Fibroblast of villous mesenchyme (primary cell): ENCODE measurements around the gene SRP9. TPM values are rescaled to one million over a fixed set of nuclear protein-coding genes. Genes with fewer than 3 reads are reported as not detected.

ENCODE experiments used
- DNase-seq: peaks from one replicate; pipeline ENCODE4 v3.0.0-alpha.2; 2010; ENCODE audit warnings: low read depth
- H3K4me3 ChIP-seq: 2 replicates; pipeline ENCODE4 v1.5.1; 2011; ENCODE audit warnings: low read depth, mild to moderate bottlenecking, low read length
- CTCF ChIP-seq: IDR thresholded peaks from 2 replicates; pipeline ENCODE4 v1.5.1; 2012; ENCODE audit warnings: low read depth, mild to moderate bottlenecking, low read length; ENCODE audit not compliant: insufficient read depth
- total RNA-seq: library from RNA; depleted of rRNA; stranded (reverse); fragments of >200 nt; gene quantifications from 2 replicates; pipeline ENCODE4 v1.2.3, GENCODE V29; 2012

The SRP9 gene
- total RNA-seq, 1 donor: 232 TPM

GRCh38 chr1:225770561-225771248, 6.9 kb upstream of the SRP9 start:
- peak; percentile 76 for DNase-seq
- peak; percentile 2 for TF ChIP-seq CTCF
- no peak overlapping the region for H3K4me3 ChIP-seq

- no peak for DNase-seq
- H3K4me3 ChIP-seq: no peak overlapping the region
- TF ChIP-seq CTCF: no peak
Observed at GRCh38 chr1:225771661-225772322, 5.8 kb upstream of the SRP9 start.

DNA sequence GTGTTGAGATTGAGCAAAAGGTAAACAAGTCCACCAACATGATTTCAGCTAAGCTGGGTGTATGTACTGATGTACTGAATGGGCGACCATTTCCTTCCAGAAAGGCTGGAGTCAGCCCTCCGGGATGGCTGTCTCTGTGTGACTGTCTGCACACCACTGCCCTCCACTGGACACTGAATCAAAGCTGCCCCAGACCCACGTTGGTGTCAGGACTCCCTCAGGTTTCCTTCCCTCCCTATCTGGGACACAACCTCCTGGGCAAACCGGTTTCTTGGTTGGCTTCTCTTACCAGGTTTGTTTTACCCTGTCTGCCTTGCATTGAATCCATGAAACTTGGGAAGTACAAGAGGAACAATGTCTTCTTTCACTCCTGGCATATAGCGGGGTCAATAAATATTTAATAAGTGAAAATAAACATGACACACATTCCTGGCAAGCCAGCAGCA, 5.3 kb upstream of the SRP9 start:
- H3K4me3 ChIP-seq: no peak overlapping the region
- peak; percentile 94 for DNase-seq
- peak; percentile 92 for TF ChIP-seq CTCF

- DNase-seq: peak; percentile 75
- no peak for TF ChIP-seq CTCF
- no peak overlapping the region for H3K4me3 ChIP-seq
Observed at GRCh38 chr1:225772848-225773247, 4.8 kb upstream of the SRP9 start.

DNA sequence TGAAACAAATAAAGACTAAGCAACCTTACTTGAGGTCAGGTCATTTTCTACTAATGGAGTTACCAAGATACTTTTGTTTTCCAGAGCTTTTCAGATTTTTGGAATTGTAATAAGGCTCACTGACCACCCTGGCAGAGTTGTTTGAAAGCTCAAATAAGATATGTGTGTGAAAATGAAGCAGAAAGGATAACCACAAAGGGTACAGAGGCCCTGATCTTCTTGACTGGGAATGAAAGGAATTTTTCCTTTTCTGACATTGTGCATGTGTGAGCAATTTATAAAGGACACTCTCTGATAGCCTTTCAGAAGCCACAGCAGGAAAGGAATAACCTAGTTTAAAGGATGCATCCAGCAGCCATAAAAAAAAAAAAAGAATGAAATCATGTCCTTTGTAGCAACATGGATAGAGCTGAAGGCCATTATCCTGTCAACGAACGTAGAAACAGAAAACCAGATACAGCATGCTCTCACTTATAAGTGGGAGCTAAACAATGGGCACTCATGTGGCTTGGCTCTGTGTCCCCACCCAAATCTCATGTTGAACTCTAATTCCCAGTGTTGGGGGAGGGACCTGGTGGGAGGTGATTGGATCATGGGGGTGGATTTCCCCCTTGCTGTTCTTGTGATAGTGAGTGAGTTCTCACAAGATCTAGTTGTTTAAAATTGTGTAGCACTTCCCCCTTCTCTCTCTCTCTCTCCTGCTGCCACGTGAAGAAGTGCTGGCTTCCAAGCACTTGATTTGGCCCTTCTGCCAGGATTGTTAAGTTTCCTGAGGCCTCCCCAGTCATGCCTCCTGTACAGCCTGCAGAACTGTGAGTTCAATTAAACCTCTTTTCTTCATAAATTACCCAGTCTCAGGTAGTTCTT, 3.1 kb upstream of the SRP9 start:
- peak; percentile 59 for DNase-seq
- no peak overlapping the region for H3K4me3 ChIP-seq
- TF ChIP-seq CTCF: no peak

- H3K4me3 ChIP-seq: no peak overlapping the region
- no peak for TF ChIP-seq CTCF
- no peak for DNase-seq
Observed at GRCh38 chr1:225776294-225776693, 1.3 kb upstream of the SRP9 start.
